Measurements from ENCODE around the gene RHOT2.

Gene RHOT2

GRCh38 chr16:685967-686366 is 18.0 kb downstream of the RHOT2 start:
- TF ChIP-seq CTCF (IDR thresholded peaks at IDR 0.05) = peak; percentile 65

- TF ChIP-seq CTCF (IDR thresholded peaks at IDR 0.05) = no peak
Measured at GRCh38 chr16:686459-687260, 18.7 kb downstream of the RHOT2 start.

- no peak for TF ChIP-seq CTCF (IDR thresholded peaks at IDR 0.05)
Measured at GRCh38 chr16:687499-687898, 19.6 kb downstream of the RHOT2 start.

- no peak for TF ChIP-seq CTCF (IDR thresholded peaks at IDR 0.05)
Measured at GRCh38 chr16:689175-689897, 21.4 kb downstream of the RHOT2 start.

GRCh38 chr16:692356-693108 is 24.6 kb downstream of the RHOT2 start:
- TF ChIP-seq CTCF (IDR thresholded peaks at IDR 0.05) = no peak

GRCh38 chr16:693364-693763 is 25.4 kb downstream of the RHOT2 start:
- no peak for TF ChIP-seq CTCF (IDR thresholded peaks at IDR 0.05)

- no peak for TF ChIP-seq CTCF (IDR thresholded peaks at IDR 0.05)
Measured at GRCh38 chr16:693766-694165, 25.8 kb downstream of the RHOT2 start.
